Putamen (tissue), 1 donor: ENCODE measurements around the gene NR1I3.
"Not testable (repeated sequence)": the region's sequence is repeated elsewhere in the genome, so short reads cannot be mapped to it uniquely, and the experiment has no call there.

ENCODE experiments used
- DNase-seq: peaks from one replicate; pipeline ENCODE4 v3.0.0-alpha.2; 2016; ENCODE audit warnings: low spot score

NR1I3 gene

GRCh38 chr1:161250829-161251228, 12.8 kb upstream of the NR1I3 start:
- DNase-seq = no peak

- not testable (repeated sequence) for DNase-seq
Measured at GRCh38 chr1:161250100-161250499, 12.1 kb upstream of the NR1I3 start.

- no peak for DNase-seq
Measured at GRCh38 chr1:161244888-161245287, 6.9 kb upstream of the NR1I3 start.

GRCh38 chr1:161242313-161242712, 4.3 kb upstream of the NR1I3 start:
- no peak for DNase-seq

- DNase-seq = no peak
Measured at GRCh38 chr1:161241682-161242081, 3.7 kb upstream of the NR1I3 start.

GRCh38 chr1:161235957-161236775, 1.8 kb downstream of the NR1I3 start:
- DNase-seq = no peak

- DNase-seq = no peak
Measured at GRCh38 chr1:161233102-161233501, 4.9 kb downstream of the NR1I3 start.

GRCh38 chr1:161230762-161231161, 7.2 kb downstream of the NR1I3 start:
- DNase-seq = no peak

GRCh38 chr1:161229896-161230295, 8.1 kb downstream of the NR1I3 start:
- DNase-seq = no peak

GRCh38 chr1:161228032-161228431, 10.0 kb downstream of the NR1I3 start:
- DNase-seq = no peak

- peak; percentile 80 for DNase-seq
Measured at GRCh38 chr1:161227196-161227871, 10.7 kb downstream of the NR1I3 start.

- no peak for DNase-seq
Measured at GRCh38 chr1:161226759-161227158, 11.2 kb downstream of the NR1I3 start.

- no peak for DNase-seq
Measured at GRCh38 chr1:161226320-161226711, 11.7 kb downstream of the NR1I3 start.

- peak; percentile 98 for DNase-seq
Measured at GRCh38 chr1:161225534-161226319, 12.3 kb downstream of the NR1I3 start, which contains the start of gene TOMM40L. Gene TOMM40L, plus strand, starts transcription at chr1:161226060. Its CDS starts 430 bp downstream, at chr1:161226490.

GRCh38 chr1:161225178-161225533, 12.8 kb downstream of the NR1I3 start:
- no peak for DNase-seq

GRCh38 chr1:161224695-161225087, 13.3 kb downstream of the NR1I3 start:
- DNase-seq = not testable (repeated sequence)

GRCh38 chr1:161223805-161224694, 14.0 kb downstream of the NR1I3 start:
- no peak for DNase-seq

- DNase-seq = no peak
Measured at GRCh38 chr1:161222175-161223019, 15.6 kb downstream of the NR1I3 start.

- DNase-seq = no peak
Measured at GRCh38 chr1:161220002-161220401, 18.0 kb downstream of the NR1I3 start.

- no peak for DNase-seq
Measured at GRCh38 chr1:161219078-161219892, 18.7 kb downstream of the NR1I3 start.
